H1 (cell line): ENCODE results near the gene DNAJC9. TPM values are rescaled to one million over a fixed set of nuclear protein-coding genes. Genes with fewer than 3 reads are reported as not detected.

ENCODE experiments used
- CTCF ChIA-PET: fragments of 300-600 bp; sonication (Branson Sonifier 250); formaldehyde crosslinking; loops from one replicate; lab custom pipeline; 2021; ENCODE audit not compliant: partially characterized antibody; lab: Charles Lee
- POLR2A ChIA-PET: fragments of 300-600 bp; sonication (Branson Sonifier 250); formaldehyde crosslinking; loops from one replicate; lab custom pipeline; 2021; ENCODE audit warnings: inconsistent platforms; ENCODE audit not compliant: partially characterized antibody; lab: Charles Lee
- DNase-seq, 2 experiments: peaks; one replicate each; pipeline versions ENCODE4 v3.0.0 to v3.0.0-alpha.2; 2010 to 2022; ENCODE audit warnings: low spot score in 2 of 2, low read depth in 1 of 2, mixed read lengths in 1 of 2
- FAIRE-seq: peaks from 2 replicates; lab custom pipeline; 2011; peaks lifted over from hg19 to GRCh38; lab: Jason Lieb, UNC
- H2AFZ ChIP-seq: 2 replicates; pipeline ENCODE4 v1.8.1; 2012; ENCODE audit warnings: low read length, inconsistent platforms
- H2AK5ac ChIP-seq: 2 replicates; pipeline ENCODE4 v1.6.1; 2013; ENCODE audit warnings: low read depth, low read length
- H2BK120ac ChIP-seq: replicated peaks from 2 replicates; pipeline ENCODE3; 2013; ENCODE audit warnings: low read depth, low read length, inconsistent platforms
- H2BK12ac ChIP-seq: 2 replicates; pipeline ENCODE4 v1.6.1; 2013; ENCODE audit warnings: low read depth, low read length
- H2BK15ac ChIP-seq: 2 replicates; pipeline ENCODE4 v1.6.1; 2013; ENCODE audit warnings: low read length
- H2BK20ac ChIP-seq: 2 replicates; pipeline ENCODE4 v1.6.1; 2013; ENCODE audit warnings: low read length
- H2BK5ac ChIP-seq: 2 replicates; pipeline ENCODE4 v1.6.1; 2013; ENCODE audit warnings: low read depth, low read length
- H3K14ac ChIP-seq: 2 replicates; pipeline ENCODE4 v1.6.1; 2013; ENCODE audit warnings: inconsistent platforms; ENCODE audit not compliant: insufficient read length
- H3K18ac ChIP-seq: 2 replicates; pipeline ENCODE4 v1.6.1; 2013; ENCODE audit warnings: low read length; ENCODE audit errors: extremely low read depth
- H3K23ac ChIP-seq: 2 replicates; pipeline ENCODE4 v1.6.1; 2013; ENCODE audit warnings: inconsistent platforms; ENCODE audit not compliant: insufficient read length
- H3K23me2 ChIP-seq: 2 replicates; pipeline ENCODE4 v1.6.1; 2013; ENCODE audit warnings: low read depth, low read length
- H3K27ac ChIP-seq: 2 replicates; pipeline ENCODE4 v1.6.1; 2011; ENCODE audit warnings: low read depth, low read length, inconsistent platforms
- H3K27me3 ChIP-seq, 4 experiments: replicated peaks in 1 of 4; 1 replicate in 1 of 4; 2 replicates in 3 of 4; pipeline versions ENCODE4 v1.6.1 to v1.8.1; 2011 to 2013; ENCODE audit warnings: low read length in 3 of 4, mild to moderate bottlenecking in 3 of 4, inconsistent platforms in 2 of 4, mixed read lengths in 2 of 4, moderate library complexity in 1 of 4; ENCODE audit not compliant: control insufficient read depth in 3 of 4, insufficient read depth in 3 of 4; ENCODE audit errors: extremely low read depth in 1 of 4
- H3K36me3 ChIP-seq, 4 experiments: 2 replicates each; pipeline versions ENCODE4 v1.6.1 to v1.8.1; 2011 to 2013; ENCODE audit warnings: mild to moderate bottlenecking in 4 of 4, low read length in 3 of 4, moderate library complexity in 2 of 4, control low read depth in 1 of 4, inconsistent platforms in 1 of 4; ENCODE audit not compliant: insufficient read depth in 4 of 4, control insufficient read depth in 2 of 4
- H3K4ac ChIP-seq: replicated peaks from 2 replicates; pipeline ENCODE3; 2013; ENCODE audit warnings: low read length, low read depth, mixed read lengths, inconsistent platforms; ENCODE audit not compliant: insufficient read length
- H3K4me1 ChIP-seq, 4 experiments: replicated peaks in 1 of 4; 1 replicate in 1 of 4; 2 replicates in 3 of 4; pipeline versions ENCODE4 v1.6.1 to v1.8.1; 2011 to 2013; ENCODE audit warnings: low read length in 3 of 4, inconsistent platforms in 2 of 4, mixed read lengths in 1 of 4; ENCODE audit not compliant: insufficient read depth in 4 of 4, control insufficient read depth in 3 of 4
- H3K4me2 ChIP-seq, 2 experiments: 2 replicates each; pipeline versions ENCODE4 v1.6.1 to v1.8.1; 2011 to 2013; ENCODE audit warnings: low read depth in 2 of 2, low read length in 2 of 2, control low read depth in 1 of 2, inconsistent platforms in 1 of 2, mild to moderate bottlenecking in 1 of 2; ENCODE audit not compliant: insufficient read depth in 1 of 2
- H3K4me3 ChIP-seq, 4 experiments: fragments of 200-600, 300-600 bp in 1 of 4; sonication (generic), shearing (Covaris generic), sonication (Bioruptor Twin) in 1 of 4; 2 replicates each; pipeline versions ENCODE4 v1.5.1 to v1.8.1; 2011 to 2016; ENCODE audit warnings: low read length in 4 of 4, low read depth in 3 of 4, control low read depth in 2 of 4, inconsistent platforms in 2 of 4, mild to moderate bottlenecking in 2 of 4, mixed read lengths in 1 of 4, moderate library complexity in 1 of 4; ENCODE audit not compliant: insufficient read depth in 2 of 4; ENCODE audit errors: extremely low read depth in 1 of 4
- H3K56ac ChIP-seq: replicated peaks from 2 replicates; pipeline ENCODE3; 2013; ENCODE audit warnings: low read depth, mild to moderate bottlenecking, mixed read lengths, low read length, inconsistent platforms; ENCODE audit not compliant: insufficient read length
- H3K79me1 ChIP-seq: 2 replicates; pipeline ENCODE4 v1.6.1; 2013; ENCODE audit warnings: low read depth, low read length, control low read depth
- H3K79me2 ChIP-seq, 2 experiments: 2 replicates each; pipeline versions ENCODE4 v1.6.1 to v1.8.1; 2012 to 2013; ENCODE audit warnings: low read length in 2 of 2, mild to moderate bottlenecking in 2 of 2, inconsistent platforms in 1 of 2; ENCODE audit not compliant: insufficient read depth in 2 of 2, control insufficient read depth in 1 of 2
- H3K9ac ChIP-seq, 4 experiments: replicated peaks in 1 of 4; 1 replicate in 1 of 4; 2 replicates in 3 of 4; pipeline versions ENCODE4 v1.6.1 to v1.8.1; 2011 to 2013; ENCODE audit warnings: low read depth in 3 of 4, low read length in 3 of 4, control low read depth in 2 of 4, mild to moderate bottlenecking in 2 of 4, moderate library complexity in 2 of 4, inconsistent platforms in 1 of 4; ENCODE audit errors: extremely low read depth in 1 of 4
- H3K9me3 ChIP-seq, 2 experiments: 2 replicates each; pipeline versions ENCODE4 v1.6.1 to v1.8.1; 2012 to 2013; ENCODE audit warnings: mild to moderate bottlenecking in 2 of 2, moderate library complexity in 2 of 2, control low read depth in 1 of 2, inconsistent platforms in 1 of 2, low read depth in 1 of 2, low read length in 1 of 2, mixed read lengths in 1 of 2; ENCODE audit not compliant: insufficient read depth in 2 of 2
- H4K20me1 ChIP-seq, 2 experiments: replicated peaks in 1 of 2; 2 replicates each; pipeline versions ENCODE3 to v1.8.1; 2011 to 2013; ENCODE audit warnings: inconsistent platforms in 2 of 2, low read length in 2 of 2, mild to moderate bottlenecking in 1 of 2; ENCODE audit not compliant: insufficient read depth in 2 of 2, control insufficient read depth in 1 of 2
- H4K5ac ChIP-seq: 2 replicates; pipeline ENCODE4 v1.6.1; 2013; ENCODE audit warnings: low read length, low read depth, mixed read lengths, inconsistent platforms; ENCODE audit not compliant: insufficient read length
- H4K8ac ChIP-seq: 2 replicates; pipeline ENCODE4 v1.8.0; 2013; ENCODE audit warnings: mild to moderate bottlenecking, moderate library complexity, low read length, inconsistent platforms; ENCODE audit not compliant: insufficient read depth; ENCODE audit errors: extremely low read depth
- H4K91ac ChIP-seq: replicated peaks from 2 replicates; pipeline ENCODE3; 2013; ENCODE audit warnings: low read length, mixed read lengths, inconsistent platforms; ENCODE audit not compliant: insufficient read length
- CHD2 ChIP-seq: IDR thresholded peaks from 2 replicates; pipeline ENCODE4 v1.6.1; 2012; ENCODE audit warnings: low read length, improper control_type of control experiment
- CTCF ChIP-seq, 3 experiments: IDR thresholded peaks; 1 replicate in 2 of 3; 2 replicates in 1 of 3; pipeline versions ENCODE4 v1.5.1 to v1.6.1; 2011; ENCODE audit warnings: low read length in 3 of 3, mild to moderate bottlenecking in 3 of 3, inconsistent platforms in 2 of 3, low read depth in 1 of 3, moderate library complexity in 1 of 3; ENCODE audit not compliant: insufficient read depth in 1 of 3; ENCODE audit errors: control extremely low read depth in 1 of 3
- JUN ChIP-seq: IDR thresholded peaks from 2 replicates; pipeline ENCODE4 v1.6.1; 2011; ENCODE audit warnings: low read depth, mild to moderate bottlenecking, improper control_type of control experiment, low read length
- JUND ChIP-seq: IDR thresholded peaks from 2 replicates; pipeline ENCODE4 v1.6.1; 2011; ENCODE audit warnings: mild to moderate bottlenecking, improper control_type of control experiment, low read length
- POU5F1 ChIP-seq: IDR thresholded peaks from 2 replicates; pipeline ENCODE4 v1.6.1; 2011; ENCODE audit warnings: low read depth, mild to moderate bottlenecking, low read length, moderate library complexity
- RXRA ChIP-seq: IDR thresholded peaks from 2 replicates; pipeline ENCODE4 v1.6.1; 2011; ENCODE audit warnings: low read depth, mild to moderate bottlenecking, low read length, moderate library complexity; ENCODE audit not compliant: insufficient read depth
- SAP30 ChIP-seq: fragments of 300-600 bp; sonication (generic); IDR thresholded peaks from 2 replicates; pipeline ENCODE4 v1.7.1; 2012; ENCODE audit warnings: low read length, moderate library complexity, mild to moderate bottlenecking, inconsistent platforms; ENCODE audit not compliant: insufficient read depth, insufficient replicate concordance
- SIRT6 ChIP-seq: IDR thresholded peaks from one replicate; pipeline ENCODE4 v1.7.1; 2012; ENCODE audit warnings: low read length, inconsistent platforms
- SIX5 ChIP-seq: IDR thresholded peaks from 2 replicates; pipeline ENCODE4 v1.6.1; 2011; ENCODE audit warnings: mild to moderate bottlenecking, low read depth, low read length
- SRF ChIP-seq: IDR thresholded peaks from 2 replicates; pipeline ENCODE4 v1.6.1; 2011; ENCODE audit warnings: mild to moderate bottlenecking, low read depth, low read length, moderate library complexity
- SUZ12 ChIP-seq: fragments of 200-600 bp; sonication (generic); IDR thresholded peaks from 2 replicates; pipeline ENCODE4 v1.6.1; 2012; ENCODE audit warnings: mild to moderate bottlenecking, inconsistent platforms, low read length, moderate library complexity, mixed read lengths
- USF2 ChIP-seq: IDR thresholded peaks from 2 replicates; pipeline ENCODE4 v1.6.1; 2011; ENCODE audit warnings: low read length, improper control_type of control experiment
- polyA plus RNA-seq, 7 experiments: library from polyadenylated mRNA; depleted of rRNA in 3 of 7; stranded (reverse) in 5 of 7; unstranded in 2 of 7; fragments of >200 nt in 5 of 7; fragments of 200-250 nt in 2 of 7; gene quantifications; 1 replicate in 5 of 7; 2 replicates in 1 of 7; 4 replicates in 1 of 7; pipeline versions ENCODE4 v1.2.1 to v1.2.3, GENCODE V29; 2011 to 2013; ENCODE audit warnings: missing spikeins in 2 of 7, mixed read lengths in 2 of 7
- total RNA-seq: library from RNA; stranded (reverse); fragmentation: NEBNext Ultra II Directional; extraction: Animal tissue kit (Norgen Biotek cat#: 25700); gene quantifications from 2 replicates; pipeline ENCODE4 v1.2.1, GENCODE V29; 2021

The DNAJC9 gene
- total and polyA plus RNA-seq, 2 of the 8 experiments (the other 6 are each of a cell fraction or from before 2014, with no cell fraction given) = 26.0 to 32.2 TPM

GRCh38 chr10:73219384-73219783 is 27.7 kb downstream of the DNAJC9 start:
- H3K4ac ChIP-seq = no peak overlapping the region
- H3K4me2 ChIP-seq = no peak overlapping the region
- H2AK5ac ChIP-seq = no peak overlapping the region
- H3K18ac ChIP-seq = no peak overlapping the region
- H3K79me2 ChIP-seq = no peaks in the 10 kb centered on the region
- no peaks in the 10 kb centered on the region for H3K4me1 ChIP-seq
- H3K36me3 ChIP-seq = peaks cover 0 to 9% (median 1%) of the 10 kb centered on the region in 4 experiments; a peak in 3 of 8 replicates
- no peaks in the 10 kb centered on the region for H3K27me3 ChIP-seq
- H2BK15ac ChIP-seq = no peak overlapping the region
- no peak overlapping the region for H3K4me3 ChIP-seq
- DNase-seq (no peak), FAIRE-seq (no peak)
- no peak overlapping the region for H3K14ac ChIP-seq
- no peaks in the 10 kb centered on the region for H3K9me3 ChIP-seq
- H4K91ac ChIP-seq = no peak overlapping the region
- H3K23ac ChIP-seq = no peak overlapping the region
- no peak overlapping the region for H2BK12ac ChIP-seq
- no peak overlapping the region for H4K5ac ChIP-seq
- no peaks in the 10 kb centered on the region for H3K79me1 ChIP-seq
- H3K23me2 ChIP-seq = no peaks in the 10 kb centered on the region
- no peak overlapping the region for H3K9ac ChIP-seq
- H2BK120ac ChIP-seq = no peak overlapping the region
- H2AFZ ChIP-seq = no peak overlapping the region
- H4K20me1 ChIP-seq = peaks cover 0 to 2% of the 10 kb centered on the region in 2 experiments
- H3K27ac ChIP-seq = no peak overlapping the region
- ChIA-PET CTCF (interaction anchor here (2.1 to 2.7 kb wide), 2 partner anchors 10 to 11 kb away, joined by 6 to 8 read pairs; no protein-coding TSS in a partner anchor), POLR2A (interaction anchor here (1.0 to 2.1 kb wide), 2 partner anchors 19 to 28 kb away, joined by 3 to 8 read pairs; partner anchors contain the start of gene DNAJC9)
- no peak for TF ChIP-seq SUZ12
- TF ChIP-seq CHD2 = no peak
- no peak for TF ChIP-seq CTCF (IDR thresholded peaks at IDR 0.05; ENCODE audit: control extremely low read depth in 1 of 3, insufficient read depth in 1 of 3, low read depth in 1 of 3, low read length in 3 of 3)
- TF ChIP-seq SRF = no peak
- no peak for TF ChIP-seq SAP30
- no peak for TF ChIP-seq JUND
- no peak for TF ChIP-seq POU5F1
- TF ChIP-seq USF2 = no peak
- TF ChIP-seq SIX5 = no peak
- no peak for TF ChIP-seq SIRT6
- no peak for TF ChIP-seq RXRA
- TF ChIP-seq JUN = no peak
- no peak overlapping the region for H3K56ac ChIP-seq
- no peak overlapping the region for H4K8ac ChIP-seq
- no peak overlapping the region for H2BK20ac ChIP-seq
- no peak overlapping the region for H2BK5ac ChIP-seq
